HEK293 (cell line): Measurements from ENCODE around the gene C2CD2L.

Experiments used
- CTCF ChIA-PET: fragments of 350-600 bp; formaldehyde crosslinking; extraction: SDS; loops from one replicate; lab custom pipeline; 2021; ENCODE audit warnings: antibody characterized with exemption; lab: Yijun Ruan, JAX
- POLR2A ChIA-PET: fragments of 300-600 bp; formaldehyde crosslinking; extraction: SDS; loops from one replicate; lab custom pipeline; 2020; ENCODE audit warnings: antibody characterized with exemption, inconsistent platforms; lab: Yijun Ruan, JAX
- H3K27ac ChIP-seq: fragments of 200-500 bp; sonication (Bioruptor generic); 2 replicates; pipeline ENCODE4 v1.5.1; 2014; ENCODE audit warnings: low read depth, low read length, control low read depth, inconsistent platforms; ENCODE audit errors: extremely low read depth
- H3K36me3 ChIP-seq, 2 experiments: fragments of 200-500 bp in 1 of 2; sonication (Bioruptor generic) in 1 of 2; 1 replicate in 1 of 2; 2 replicates in 1 of 2; pipeline ENCODE4 v1.5.1; 2014 to 2017; ENCODE audit warnings: inconsistent platforms in 2 of 2, low read length in 2 of 2; ENCODE audit not compliant: control insufficient read depth in 2 of 2, insufficient read depth in 1 of 2
- H3K4me1 ChIP-seq: fragments of 200-500 bp; sonication (Bioruptor generic); 2 replicates; pipeline ENCODE4 v1.5.1; 2014; ENCODE audit warnings: mild to moderate bottlenecking, low read length, inconsistent platforms; ENCODE audit not compliant: control insufficient read depth, insufficient read depth
- H3K4me3 ChIP-seq: 2 replicates; pipeline ENCODE4 v1.5.1; 2011; ENCODE audit warnings: low read depth, mild to moderate bottlenecking, control low read depth, low read length, moderate library complexity
- H3K9me3 ChIP-seq: fragments of 200-500 bp; sonication (Bioruptor generic); 2 replicates; pipeline ENCODE4 v1.5.1; 2014; ENCODE audit warnings: low read depth, low read length, inconsistent platforms; ENCODE audit not compliant: control insufficient read depth, insufficient read depth
- GLIS1 ChIP-seq: fragments of 450-650 bp; formaldehyde crosslinking; IDR thresholded peaks from 2 replicates; pipeline ENCODE4 v1.5.1; 2016; ENCODE audit warnings: missing biosample characterization, missing genetic modification characterization
- GLIS2 ChIP-seq: fragments of 450-650 bp; formaldehyde crosslinking; IDR thresholded peaks from 2 replicates; pipeline ENCODE4 v1.5.1; 2016; ENCODE audit warnings: missing biosample characterization, missing genetic modification characterization
- HOXC10 ChIP-seq: sonication (generic); formaldehyde crosslinking; IDR thresholded peaks from 2 replicates; pipeline ENCODE4 v1.8.1; 2023; ENCODE audit warnings: mild to moderate bottlenecking, missing genetic modification reagents
- KLF17 ChIP-seq: fragments of 450-650 bp; formaldehyde crosslinking; IDR thresholded peaks from 2 replicates; pipeline ENCODE4 v1.5.1; 2016; ENCODE audit warnings: missing biosample characterization, missing genetic modification characterization
- KLF7 ChIP-seq: fragments of 450-650 bp; formaldehyde crosslinking; IDR thresholded peaks from 2 replicates; pipeline ENCODE4 v1.5.1; 2016; ENCODE audit warnings: missing biosample characterization, missing genetic modification characterization, borderline replicate concordance
- PATZ1 ChIP-seq: fragments of 450-650 bp; formaldehyde crosslinking; IDR thresholded peaks from 2 replicates; pipeline ENCODE4 v1.5.1; 2016; ENCODE audit warnings: missing biosample characterization, missing genetic modification characterization
- REST ChIP-seq: fragments of 450-650 bp; formaldehyde crosslinking; IDR thresholded peaks from 2 replicates; pipeline ENCODE4 v1.5.1; 2016; ENCODE audit warnings: missing biosample characterization, missing genetic modification characterization
- TCF7L2 ChIP-seq: IDR thresholded peaks from 2 replicates; pipeline ENCODE4 v1.6.1; 2011; ENCODE audit warnings: low read depth, mild to moderate bottlenecking, inconsistent platforms, low read length, moderate library complexity, borderline replicate concordance
- ZBTB21 ChIP-seq: fragments of 450-650 bp; formaldehyde crosslinking; IDR thresholded peaks from 2 replicates; pipeline ENCODE4 v1.5.1; 2017; ENCODE audit warnings: missing biosample characterization, missing genetic modification characterization
- ZBTB48 ChIP-seq: fragments of 450-650 bp; formaldehyde crosslinking; IDR thresholded peaks from 2 replicates; pipeline ENCODE4 v1.5.1; 2016; ENCODE audit warnings: missing biosample characterization, missing genetic modification characterization
- ZBTB49 ChIP-seq: fragments of 450-650 bp; formaldehyde crosslinking; IDR thresholded peaks from 2 replicates; pipeline ENCODE4 v1.5.1; 2016; ENCODE audit warnings: missing biosample characterization, missing genetic modification characterization, low read depth
- ZBTB7A ChIP-seq: fragments of 450-650 bp; formaldehyde crosslinking; IDR thresholded peaks from 2 replicates; pipeline ENCODE4 v1.5.1; 2016; ENCODE audit warnings: low read depth, missing biosample characterization, missing genetic modification characterization
- ZIC2 ChIP-seq: fragments of 450-650 bp; formaldehyde crosslinking; IDR thresholded peaks from 2 replicates; pipeline ENCODE4 v1.5.1; 2016; ENCODE audit warnings: missing biosample characterization, missing genetic modification characterization
- ZNF132 ChIP-seq: fragments of 450-650 bp; formaldehyde crosslinking; IDR thresholded peaks from 2 replicates; pipeline ENCODE4 v1.5.1; 2017; ENCODE audit warnings: missing biosample characterization, missing genetic modification characterization, borderline replicate concordance
- ZNF140 ChIP-seq: fragments of 450-650 bp; formaldehyde crosslinking; IDR thresholded peaks from 2 replicates; pipeline ENCODE4 v1.5.1; 2016; ENCODE audit warnings: missing biosample characterization, missing genetic modification characterization
- ZNF221 ChIP-seq: fragments of 450-650 bp; formaldehyde crosslinking; IDR thresholded peaks from 2 replicates; pipeline ENCODE4 v1.5.1; 2017; ENCODE audit warnings: missing biosample characterization, missing genetic modification characterization, borderline replicate concordance
- ZNF350 ChIP-seq: fragments of 450-650 bp; formaldehyde crosslinking; IDR thresholded peaks from 2 replicates; pipeline ENCODE4 v1.5.0; 2017; ENCODE audit warnings: missing biosample characterization, mild to moderate bottlenecking, missing genetic modification characterization
- ZNF37A ChIP-seq: fragments of 450-650 bp; IDR thresholded peaks from 2 replicates; pipeline ENCODE4 v1.5.1; 2018; ENCODE audit warnings: missing biosample characterization, missing genetic modification characterization
- ZNF391 ChIP-seq: fragments of 450-650 bp; formaldehyde crosslinking; IDR thresholded peaks from 2 replicates; pipeline ENCODE4 v1.5.1; 2016; ENCODE audit warnings: low read depth, missing biosample characterization, missing genetic modification characterization, borderline replicate concordance
- ZNF426 ChIP-seq: fragments of 450-650 bp; formaldehyde crosslinking; IDR thresholded peaks from 2 replicates; pipeline ENCODE4 v1.5.1; 2017; ENCODE audit warnings: missing biosample characterization, missing genetic modification characterization, mild to moderate bottlenecking, inconsistent platforms, moderate library complexity
- ZNF558 ChIP-seq: fragments of 450-650 bp; formaldehyde crosslinking; IDR thresholded peaks from 2 replicates; pipeline ENCODE4 v1.5.1; 2016; ENCODE audit warnings: missing biosample characterization, missing genetic modification characterization
- ZNF560 ChIP-seq: fragments of 450-650 bp; formaldehyde crosslinking; IDR thresholded peaks from 2 replicates; pipeline ENCODE4 v1.5.1; 2017; ENCODE audit warnings: missing biosample characterization, missing genetic modification characterization, borderline replicate concordance
- ZNF596 ChIP-seq: fragments of 450-650 bp; IDR thresholded peaks from 2 replicates; pipeline ENCODE4 v1.5.0; 2018; ENCODE audit warnings: missing biosample characterization, mild to moderate bottlenecking, missing genetic modification characterization, moderate library complexity
- ZNF600 ChIP-seq: fragments of 450-650 bp; formaldehyde crosslinking; IDR thresholded peaks from 2 replicates; pipeline ENCODE4 v1.5.1; 2016; ENCODE audit warnings: missing biosample characterization, missing genetic modification characterization
- ZNF645 ChIP-seq: fragments of 450-650 bp; formaldehyde crosslinking; IDR thresholded peaks from 2 replicates; pipeline ENCODE4; 2016; ENCODE audit warnings: missing biosample characterization, missing genetic modification characterization
- ZSCAN30 ChIP-seq: fragments of 450-650 bp; IDR thresholded peaks from 2 replicates; pipeline ENCODE4 v1.5.1; 2018; ENCODE audit warnings: missing biosample characterization, mild to moderate bottlenecking, missing genetic modification characterization, moderate library complexity

The C2CD2L gene

GRCh38 chr11:119106564-119107537, at the start of gene C2CD2L:
Gene C2CD2L, plus strand, starts transcription at chr11:119107344. Its CDS starts 398 bp downstream, at chr11:119107742.
- POLR2A ChIA-PET: interaction anchor here (1.0 to 5.5 kb wide), 8 partner anchors 11 to 268 kb away, joined by 3 to 51 read pairs (median 12); partner anchors contain the start of genes HINFP, HMBS and MCAM
- Histone ChIP-seq H3K4me3 (peak within 1 kb of the TSS; percentile 79), H3K9me3 (no peaks in the 10 kb centered on the region), H3K4me1 (no peaks in the 10 kb centered on the region), H3K27ac (peak within 1 kb of the TSS; percentile 56; the same call in 1 of the 2 replicates), H3K36me3 (peaks cover 0 to 26% of the 10 kb centered on the region in 2 experiments; a peak in 1 of 3 replicates)
- CTCF ChIA-PET: interaction anchor here (0.6 to 1.5 kb wide), 9 partner anchors 9 to 274 kb away, joined by 3 to 7 read pairs (median 3); no protein-coding TSS in a partner anchor
- TF ChIP-seq TCF7L2 (no peak; the same call in 1 of the 2 replicates), REST (tag by site-specific recombination) (no peak), ZBTB7A (tag by site-specific recombination) (0 out of 2 replicates have a peak, but pooled peaks have one; percentile 45), ZNF645 (tag by site-specific recombination) (no peak), ZBTB21 (tag by site-specific recombination) (no peak), ZIC2 (tag by site-specific recombination) (no peak), ZNF140 (tag by site-specific recombination) (no peak), GLIS1 (tag by site-specific recombination) (peak; percentile 32; the same call in 1 of the 2 replicates), ZNF221 (tag by site-specific recombination) (no peak), ZBTB49 (tag by site-specific recombination) (no peak), ZNF391 (no peak), KLF7 (tag by site-specific recombination) (no peak), GLIS2 (tag by site-specific recombination) (peak; percentile 66; the same call in 1 of the 2 replicates), ZNF426 (tag by site-specific recombination) (no peak), ZNF132 (tag by site-specific recombination) (no peak), PATZ1 (tag by site-specific recombination) (peak; percentile 62; the same call in 1 of the 2 replicates), ZNF558 (0 out of 2 replicates have a peak, but pooled peaks have one; percentile 43), ZNF600 (no peak), ZNF560 (tag by site-specific recombination) (no peak), ZNF350 (no peak), ZSCAN30 (tag by site-specific recombination) (no peak), ZBTB48 (tag by site-specific recombination) (no peak), HOXC10 (CRISPR knock-in tag) (no peak), KLF17 (tag by site-specific recombination) (no peak; the same call in 1 of the 2 replicates), ZNF596 (tag by site-specific recombination) (no peak), ZNF37A (tag by site-specific recombination) (no peak)
